GM23338 (cell line): ENCODE data around the gene DPT. TPM values are rescaled to one million over a fixed set of nuclear protein-coding genes. Genes with fewer than 3 reads are reported as not detected.

Experiments
- ATAC-seq: fragments of 200-7000 bp; cut with Tn5 transposase; 3 replicates; pipeline ENCODE4 v1.9.1; 2020
- DNase-seq: peaks from one replicate; pipeline ENCODE4 v3.0.0-alpha.2; 2015; ENCODE audit warnings: low spot score
- H2AFZ ChIP-seq: fragments of 200-600 bp; sonication (generic); 2 replicates; pipeline ENCODE4 v1.8.0; 2016; ENCODE audit warnings: antibody characterized with exemption, mild to moderate bottlenecking, moderate library complexity
- H3F3A ChIP-seq: fragments of 200-600 bp; sonication (generic); replicated peaks from 2 replicates; pipeline ENCODE4 v1.8.0; 2017; ENCODE audit warnings: antibody characterized with exemption, mixed run types, low read depth
- H3K27ac ChIP-seq: fragments of 200-600 bp; sonication (generic); 2 replicates; pipeline ENCODE4 v1.6.1; 2016; ENCODE audit warnings: low read depth
- H3K27me3 ChIP-seq: fragments of 200-600 bp; sonication (generic); 2 replicates; pipeline ENCODE4 v1.8.0; 2016; ENCODE audit warnings: mild to moderate bottlenecking, mixed run types, moderate library complexity; ENCODE audit not compliant: insufficient read depth
- H3K36me3 ChIP-seq: fragments of 200-600 bp; sonication (generic); 2 replicates; pipeline ENCODE4 v1.8.0; 2016; ENCODE audit warnings: mild to moderate bottlenecking; ENCODE audit not compliant: insufficient read depth
- H3K4me1 ChIP-seq: fragments of 200-600 bp; sonication (generic); 2 replicates; pipeline ENCODE4 v1.8.0; 2016; ENCODE audit warnings: mild to moderate bottlenecking, moderate library complexity; ENCODE audit not compliant: insufficient read depth
- H3K4me2 ChIP-seq: fragments of 200-600 bp; sonication (generic); 2 replicates; pipeline ENCODE4 v1.7.1; 2017; ENCODE audit warnings: mixed run types
- H3K4me3 ChIP-seq: fragments of 200-600 bp; sonication (generic); 2 replicates; pipeline ENCODE4 v1.6.1; 2016; ENCODE audit warnings: mixed run types
- H3K79me2 ChIP-seq: fragments of 200-600 bp; sonication (generic); replicated peaks from 2 replicates; pipeline ENCODE4 v1.8.0; 2017; ENCODE audit warnings: mild to moderate bottlenecking; ENCODE audit not compliant: insufficient read depth
- H3K9me2 ChIP-seq: fragments of 200-600 bp; sonication (generic); 2 replicates; pipeline ENCODE4 v1.8.0; 2017; ENCODE audit not compliant: insufficient read depth
- H4K20me1 ChIP-seq: fragments of 200-600 bp; sonication (generic); replicated peaks from 2 replicates; pipeline ENCODE4 v1.8.0; 2017; ENCODE audit warnings: mild to moderate bottlenecking; ENCODE audit not compliant: insufficient read depth
- H3K27ac Mint-ChIP-seq: 2 replicates; pipeline ENCODE4 v1.8.0; 2020; ENCODE audit warnings: inconsistent platforms, mild to moderate bottlenecking, moderate library complexity, mixed read lengths
- H3K27me3 Mint-ChIP-seq: 3 replicates; pipeline ENCODE4 v1.8.0; 2022; ENCODE audit warnings: low read depth, mild to moderate bottlenecking, moderate library complexity, mixed read lengths, inconsistent platforms; ENCODE audit not compliant: insufficient read depth, poor library complexity
- H3K36me3 Mint-ChIP-seq: 3 replicates; pipeline ENCODE4 v1.8.0; 2021; ENCODE audit warnings: low read depth, mild to moderate bottlenecking, inconsistent platforms, moderate library complexity, mixed read lengths
- H3K4me1 Mint-ChIP-seq: 3 replicates; pipeline ENCODE4 v1.8.0; 2020; ENCODE audit warnings: mild to moderate bottlenecking, inconsistent platforms, mixed read lengths
- H3K4me3 Mint-ChIP-seq: 3 replicates; pipeline ENCODE4 v1.8.0; 2021; ENCODE audit warnings: moderate library complexity, mild to moderate bottlenecking, inconsistent platforms, mixed read lengths
- H3K9me3 Mint-ChIP-seq: 3 replicates; pipeline ENCODE4 v1.8.0; 2020; ENCODE audit warnings: moderate library complexity, mild to moderate bottlenecking, inconsistent platforms, mixed read lengths
- CREB1 ChIP-seq: fragments of 250-450 bp; sonication (Bioruptor Pico); IDR thresholded peaks from 2 replicates; pipeline ENCODE4 v1.5.0; 2020; ENCODE audit warnings: low read depth, mild to moderate bottlenecking, moderate library complexity
- EZH2phosphoT487 ChIP-seq: fragments of 200-600 bp; sonication (generic); IDR thresholded peaks from one replicate; pipeline ENCODE4 v1.8.1; 2018; ENCODE audit warnings: antibody characterized with exemption; ENCODE audit not compliant: unreplicated experiment
- NANOG ChIP-seq: IDR thresholded peaks from 2 replicates; pipeline ENCODE4 v1.6.1; 2016; ENCODE audit warnings: antibody characterized with exemption, borderline replicate concordance
- POLR2AphosphoS5 ChIP-seq: IDR thresholded peaks from 2 replicates; pipeline ENCODE4 v1.6.1; 2016; ENCODE audit warnings: antibody characterized with exemption, low read depth
- STAT1 ChIP-seq: IDR thresholded peaks from one replicate; pipeline ENCODE4 v1.6.1; 2016; ENCODE audit warnings: antibody characterized with exemption; ENCODE audit not compliant: unreplicated experiment
- polyA plus RNA-seq: library from polyadenylated mRNA; unstranded; fragments of >200 nt; fragmentation: Nextera tagmentation; extraction: Ambion mirVana; gene quantifications from 2 replicates; pipeline ENCODE4 v1.2.1, GENCODE V29; 2016
- total RNA-seq: library from RNA; depleted of rRNA; stranded (reverse); fragments of >200 nt; shearing (Covaris generic); gene quantifications from 2 replicates; pipeline ENCODE4 v1.2.3, GENCODE V29; 2014
- TF ChIP-seq, protein P1 (sequence below): fragments of 250-450 bp; sonication (Bioruptor Pico); IDR thresholded peaks from 2 replicates; pipeline ENCODE4 v1.5.0; 2020; ENCODE audit warnings: mild to moderate bottlenecking, moderate library complexity

Gene DPT
- total and polyA plus RNA-seq, 2 experiments from 2014 or later, result not detected

DNA sequence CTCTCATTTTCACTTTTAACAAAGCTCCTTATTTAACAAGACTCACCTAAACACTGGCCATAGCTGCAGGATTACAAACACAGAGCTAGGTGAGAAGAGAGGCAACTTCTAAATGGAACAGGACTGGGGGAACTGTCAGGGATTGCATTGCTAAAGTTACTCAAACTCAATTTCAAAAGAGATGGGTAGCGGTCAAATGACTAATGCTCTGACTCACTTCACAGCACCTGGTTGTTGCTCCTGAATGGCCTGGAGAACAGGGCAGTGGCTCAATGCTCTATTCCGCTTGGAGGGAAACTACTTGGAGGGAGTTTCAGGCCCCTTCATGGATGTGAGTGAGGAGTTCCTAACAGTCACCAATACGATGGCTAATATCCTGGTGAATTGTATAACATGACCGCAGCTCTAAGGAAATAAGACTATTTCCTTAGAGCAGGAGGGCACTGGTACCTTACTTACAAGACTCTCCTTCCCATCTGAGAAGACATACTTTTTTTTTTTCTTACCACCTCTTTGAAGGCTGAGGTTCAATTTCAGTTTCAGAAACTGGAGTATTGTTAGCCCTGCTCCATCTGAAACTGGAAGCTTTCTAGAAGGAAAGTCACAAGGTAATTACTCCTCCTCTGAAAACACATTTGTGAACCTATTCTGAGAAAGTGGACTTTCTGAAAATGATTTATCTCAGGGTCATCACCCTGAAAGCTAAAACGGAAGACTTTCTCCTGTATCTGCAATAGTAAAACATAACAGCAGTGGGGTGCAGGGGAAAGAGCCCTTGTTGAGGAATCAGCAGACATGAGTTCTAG, 9.5 kb downstream of the DPT start:
- Histone ChIP-seq H3K4me3 (no peak overlapping the region), H3F3A (no peaks in the 10 kb centered on the region), H3K27ac (no peak overlapping the region), H2AFZ (no peak overlapping the region), H3K9me2 (no peaks in the 10 kb centered on the region), H4K20me1 (no peaks in the 10 kb centered on the region), H3K79me2 (no peaks in the 10 kb centered on the region), H3K27me3 (no peaks in the 10 kb centered on the region), H3K4me1 (no peaks in the 10 kb centered on the region), H3K36me3 (no peaks in the 10 kb centered on the region), H3K4me2 (no peak overlapping the region)
- H3K9me3 Mint-ChIP-seq, result no peaks in the 10 kb centered on the region; the same call in 2 of the 3 replicates
- H3K27me3 Mint-ChIP-seq, result no peaks in the 10 kb centered on the region
- H3K4me3 Mint-ChIP-seq, result no peak overlapping the region
- no peaks in the 10 kb centered on the region for H3K4me1 Mint-ChIP-seq
- DNase-seq, result no peak
- H3K27ac Mint-ChIP-seq, result no peak overlapping the region
- no peak for TF ChIP-seq EZH2phosphoT487
- TF ChIP-seq STAT1, result no peak
- no peak for ATAC-seq
- no peaks in the 10 kb centered on the region for H3K36me3 Mint-ChIP-seq

DNA sequence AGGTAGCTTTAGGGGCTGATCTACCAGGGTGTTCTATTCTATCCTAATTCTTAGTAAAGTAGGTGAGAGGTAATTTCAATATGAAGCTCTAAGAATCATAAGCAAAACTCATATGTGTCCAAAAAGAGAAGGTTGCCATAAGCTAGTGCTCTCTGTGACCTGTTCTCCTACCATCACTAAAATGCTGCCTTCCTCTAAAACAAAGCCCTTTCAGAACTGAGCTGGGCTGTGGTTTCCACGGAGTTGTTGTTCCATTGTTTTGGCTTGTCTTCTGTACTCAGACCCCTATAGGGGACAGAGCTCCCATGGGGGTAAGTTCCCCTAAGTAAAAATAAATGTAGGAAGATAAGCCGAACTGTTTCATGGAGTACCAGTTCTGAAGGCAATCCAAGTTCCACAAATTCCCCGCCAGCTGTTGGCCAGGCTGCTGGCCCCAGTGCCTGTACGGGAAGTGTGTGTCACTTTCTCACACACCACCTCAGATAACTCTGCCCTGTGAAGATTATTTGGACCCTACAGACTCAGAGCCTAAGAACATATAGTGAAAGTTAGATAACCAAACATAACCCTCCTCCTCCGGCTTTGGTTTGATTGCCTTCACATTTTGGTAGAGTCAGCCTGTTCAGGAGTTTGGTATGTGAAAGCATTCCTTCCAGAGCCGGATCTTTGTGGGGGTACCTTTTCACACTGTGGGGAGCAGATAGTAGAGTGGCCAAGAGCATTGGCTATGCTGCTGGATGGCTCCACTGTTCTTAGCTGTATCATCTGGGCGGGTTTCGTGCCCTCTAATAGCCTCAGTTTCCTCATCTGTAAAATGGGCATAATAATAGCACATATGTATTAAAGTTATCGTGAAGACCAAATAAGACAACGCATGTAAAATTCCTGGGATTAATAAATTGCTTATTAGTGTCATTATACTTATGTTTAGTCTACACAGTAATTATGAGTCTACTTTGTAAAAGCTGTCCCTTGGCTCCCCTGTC, 10.8 kb downstream of the DPT start:
- Histone ChIP-seq H3K27ac (no peak overlapping the region), H3K4me3 (no peak overlapping the region), H2AFZ (no peak overlapping the region), H3K4me1 (no peaks in the 10 kb centered on the region), H3K9me2 (no peaks in the 10 kb centered on the region), H3K79me2 (no peaks in the 10 kb centered on the region), H3F3A (no peaks in the 10 kb centered on the region), H3K4me2 (no peak overlapping the region), H3K36me3 (no peaks in the 10 kb centered on the region), H4K20me1 (no peaks in the 10 kb centered on the region), H3K27me3 (no peaks in the 10 kb centered on the region)
- no peak for TF ChIP-seq NANOG
- no peak for TF ChIP-seq POLR2AphosphoS5
- Mint-ChIP-seq H3K4me3 (no peak overlapping the region), H3K27ac (no peak overlapping the region), H3K27me3 (no peaks in the 10 kb centered on the region), H3K9me3 (no peaks in the 10 kb centered on the region; the same call in 2 of the 3 replicates), H3K4me1 (no peaks in the 10 kb centered on the region), H3K36me3 (no peaks in the 10 kb centered on the region)
- DNase-seq (no peak), ATAC-seq (no peak)

DNA sequence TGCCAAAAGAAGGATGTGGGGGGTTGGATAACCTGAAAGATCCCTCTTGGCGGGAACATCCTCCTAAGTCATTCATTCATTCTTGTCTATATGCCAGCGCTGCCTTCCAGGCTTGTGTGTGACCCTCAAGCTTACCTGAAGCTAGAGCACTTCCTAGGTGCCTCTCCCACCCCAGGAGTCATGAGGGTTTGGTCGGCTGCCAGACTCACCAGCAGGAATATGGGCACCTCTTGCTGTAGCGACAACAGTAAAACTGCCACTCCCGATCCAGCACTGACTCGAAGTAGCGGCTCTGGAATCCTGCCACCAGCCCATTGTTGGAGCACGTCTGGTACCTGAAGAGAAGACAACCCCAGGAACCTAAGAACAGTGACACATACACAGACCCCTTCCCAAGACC, 15.0 kb downstream of the DPT start:
- Mint-ChIP-seq H3K9me3 (no peaks in the 10 kb centered on the region; the same call in 2 of the 3 replicates), H3K4me1 (no peaks in the 10 kb centered on the region), H3K27me3 (no peaks in the 10 kb centered on the region), H3K27ac (no peak overlapping the region; the same call in 1 of the 2 replicates), H3K4me3 (no peak overlapping the region), H3K36me3 (no peaks in the 10 kb centered on the region)
- H3K4me1 ChIP-seq, result no peaks in the 10 kb centered on the region
- H2AFZ ChIP-seq, result no peak overlapping the region
- no peaks in the 10 kb centered on the region for H3F3A ChIP-seq
- H3K36me3 ChIP-seq, result no peaks in the 10 kb centered on the region
- H3K4me3 ChIP-seq, result no peak overlapping the region
- H3K79me2 ChIP-seq, result no peaks in the 10 kb centered on the region
- DNase-seq, result no peak
- no peaks in the 10 kb centered on the region for H3K27me3 ChIP-seq
- H3K9me2 ChIP-seq, result no peaks in the 10 kb centered on the region
- no peak overlapping the region for H3K4me2 ChIP-seq
- no peak for ATAC-seq
- H4K20me1 ChIP-seq, result no peaks in the 10 kb centered on the region
- no peak overlapping the region for H3K27ac ChIP-seq
- TF ChIP-seq CREB1 (CRISPR knock-in tag), result no peak
- TF ChIP-seq, protein P1, sequence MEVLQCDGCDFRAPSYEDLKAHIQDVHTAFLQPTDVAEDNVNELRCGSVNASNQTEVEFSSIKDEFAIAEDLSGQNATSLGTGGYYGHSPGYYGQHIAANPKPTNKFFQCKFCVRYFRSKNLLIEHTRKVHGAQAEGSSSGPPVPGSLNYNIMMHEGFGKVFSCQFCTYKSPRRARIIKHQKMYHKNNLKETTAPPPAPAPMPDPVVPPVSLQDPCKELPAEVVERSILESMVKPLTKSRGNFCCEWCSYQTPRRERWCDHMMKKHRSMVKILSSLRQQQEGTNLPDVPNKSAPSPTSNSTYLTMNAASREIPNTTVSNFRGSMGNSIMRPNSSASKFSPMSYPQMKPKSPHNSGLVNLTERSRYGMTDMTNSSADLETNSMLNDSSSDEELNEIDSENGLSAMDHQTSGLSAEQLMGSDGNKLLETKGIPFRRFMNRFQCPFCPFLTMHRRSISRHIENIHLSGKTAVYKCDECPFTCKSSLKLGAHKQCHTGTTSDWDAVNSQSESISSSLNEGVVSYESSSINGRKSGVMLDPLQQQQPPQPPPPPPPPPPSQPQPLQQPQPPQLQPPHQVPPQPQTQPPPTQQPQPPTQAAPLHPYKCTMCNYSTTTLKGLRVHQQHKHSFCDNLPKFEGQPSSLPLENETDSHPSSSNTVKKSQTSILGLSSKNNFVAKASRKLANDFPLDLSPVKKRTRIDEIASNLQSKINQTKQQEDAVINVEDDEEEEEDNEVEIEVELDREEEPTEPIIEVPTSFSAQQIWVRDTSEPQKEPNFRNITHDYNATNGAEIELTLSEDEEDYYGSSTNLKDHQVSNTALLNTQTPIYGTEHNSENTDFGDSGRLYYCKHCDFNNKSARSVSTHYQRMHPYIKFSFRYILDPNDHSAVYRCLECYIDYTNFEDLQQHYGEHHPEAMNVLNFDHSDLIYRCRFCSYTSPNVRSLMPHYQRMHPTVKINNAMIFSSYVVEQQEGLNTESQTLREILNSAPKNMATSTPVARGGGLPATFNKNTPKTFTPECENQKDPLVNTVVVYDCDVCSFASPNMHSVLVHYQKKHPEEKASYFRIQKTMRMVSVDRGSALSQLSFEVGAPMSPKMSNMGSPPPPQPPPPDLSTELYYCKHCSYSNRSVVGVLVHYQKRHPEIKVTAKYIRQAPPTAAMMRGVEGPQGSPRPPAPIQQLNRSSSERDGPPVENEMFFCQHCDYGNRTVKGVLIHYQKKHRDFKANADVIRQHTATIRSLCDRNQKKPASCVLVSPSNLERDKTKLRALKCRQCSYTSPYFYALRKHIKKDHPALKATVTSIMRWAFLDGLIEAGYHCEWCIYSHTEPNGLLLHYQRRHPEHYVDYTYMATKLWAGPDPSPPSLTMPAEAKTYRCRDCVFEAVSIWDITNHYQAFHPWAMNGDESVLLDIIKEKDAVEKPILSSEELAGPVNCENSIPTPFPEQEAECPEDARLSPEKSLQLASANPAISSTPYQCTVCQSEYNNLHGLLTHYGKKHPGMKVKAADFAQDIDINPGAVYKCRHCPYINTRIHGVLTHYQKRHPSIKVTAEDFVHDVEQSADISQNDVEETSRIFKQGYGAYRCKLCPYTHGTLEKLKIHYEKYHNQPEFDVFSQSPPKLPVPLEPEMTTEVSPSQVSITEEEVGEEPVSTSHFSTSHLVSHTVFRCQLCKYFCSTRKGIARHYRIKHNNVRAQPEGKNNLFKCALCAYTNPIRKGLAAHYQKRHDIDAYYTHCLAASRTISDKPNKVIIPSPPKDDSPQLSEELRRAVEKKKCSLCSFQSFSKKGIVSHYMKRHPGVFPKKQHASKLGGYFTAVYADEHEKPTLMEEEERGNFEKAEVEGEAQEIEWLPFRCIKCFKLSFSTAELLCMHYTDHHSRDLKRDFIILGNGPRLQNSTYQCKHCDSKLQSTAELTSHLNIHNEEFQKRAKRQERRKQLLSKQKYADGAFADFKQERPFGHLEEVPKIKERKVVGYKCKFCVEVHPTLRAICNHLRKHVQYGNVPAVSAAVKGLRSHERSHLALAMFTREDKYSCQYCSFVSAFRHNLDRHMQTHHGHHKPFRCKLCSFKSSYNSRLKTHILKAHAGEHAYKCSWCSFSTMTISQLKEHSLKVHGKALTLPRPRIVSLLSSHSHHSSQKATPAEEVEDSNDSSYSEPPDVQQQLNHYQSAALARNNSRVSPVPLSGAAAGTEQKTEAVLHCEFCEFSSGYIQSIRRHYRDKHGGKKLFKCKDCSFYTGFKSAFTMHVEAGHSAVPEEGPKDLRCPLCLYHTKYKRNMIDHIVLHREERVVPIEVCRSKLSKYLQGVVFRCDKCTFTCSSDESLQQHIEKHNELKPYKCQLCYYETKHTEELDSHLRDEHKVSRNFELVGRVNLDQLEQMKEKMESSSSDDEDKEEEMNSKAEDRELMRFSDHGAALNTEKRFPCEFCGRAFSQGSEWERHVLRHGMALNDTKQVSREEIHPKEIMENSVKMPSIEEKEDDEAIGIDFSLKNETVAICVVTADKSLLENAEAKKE (CRISPR knock-in tag), result no peak
